Measurements from ENCODE around the gene CCDC106.

DNA sequence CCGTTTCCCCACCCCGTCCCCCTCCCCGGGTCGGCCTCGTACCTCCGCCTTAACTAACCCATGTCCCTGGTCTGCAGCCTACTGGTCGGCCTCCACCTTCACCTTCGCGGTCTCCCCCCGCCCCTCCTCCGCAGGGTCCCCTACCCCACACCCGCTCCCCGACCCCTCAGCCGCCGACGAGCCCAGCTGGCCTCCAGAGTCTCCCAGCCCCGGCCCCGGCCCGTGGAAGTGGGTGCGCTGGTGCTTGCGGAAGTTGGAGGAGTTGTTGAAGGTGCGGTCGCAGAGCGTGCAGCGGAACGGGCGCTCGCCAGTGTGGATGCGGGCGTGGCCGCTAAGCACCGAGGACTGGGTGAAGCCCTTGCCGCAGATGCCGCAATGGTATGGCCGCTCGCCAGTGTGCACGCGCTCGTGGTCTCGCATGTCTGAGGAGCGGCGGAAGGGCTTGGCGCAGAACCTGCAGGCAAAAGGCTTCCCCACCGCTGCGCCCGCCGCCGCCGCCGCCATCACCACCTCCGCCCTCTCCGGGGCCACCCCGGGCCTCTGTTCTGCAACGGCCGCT is 26.3 kb upstream of the CCDC106 start:
- no peak for TF ChIP-seq SP1 (IDR thresholded peaks at IDR 0.05)
- TF ChIP-seq CTBP1 (IDR thresholded peaks at IDR 0.05; ENCODE audit: borderline replicate concordance), result no peak
- TF ChIP-seq ARNT (IDR thresholded peaks at IDR 0.05), result no peak

Data from HEK293T (cell line).